Heart left ventricle (tissue), 13 donors: ENCODE results near the gene XCL1.
"Not testable (repeated sequence)": the region's sequence is repeated elsewhere in the genome, so short reads cannot be mapped to it uniquely, and the experiment has no call there.

Experiments used
- CTCF ChIP-seq, 12 donors: fragments of 200-600 bp; sonication (generic) in 4 of 12; IDR thresholded peaks; one replicate each; pipeline versions ENCODE4 v1.5.0 to v1.8.0; 2018 to 2022; ENCODE audit warnings: antibody characterized with exemption in 12 of 12, mild to moderate bottlenecking in 5 of 12
- POLR2A ChIP-seq, 2 donors: fragments of 450-650 bp; IDR thresholded peaks; one replicate each; pipeline ENCODE4 v1.6.1; 2017; ENCODE audit warnings: antibody characterized with exemption in 2 of 2, mild to moderate bottlenecking in 2 of 2, moderate library complexity in 2 of 2
- donor health status: ischemic (EF 13 %, LVEDD 7.1; RV severe dilation, severe dysfunction).
- donor health status: DM: no; HTN: yes; CAD: no.
- donor health status: DM: no; HTN: no; CAD: no.
- donor health status: ischemic (EF 25% LVEDD 6.9; RV normal size, moderate dysfunction).
- donor health status: ischemic (EF 25% LVEDD 5.7; RV mildly dilated, moderate dysfunction).
- donor health status: ischemic (EF 35%, LVEDD 5.7; RV mildly dilated, moderate dysfunction).
- donor health status: nonischemic (EF 11% LVEDD 7.7; RV severe dilation, severe dysfunction).
- donor health status: DM: yes; HTN: yes; CAD: no.
- donor health status: PGD.
- donor health status: ischemic (EF 29% LVEDD 5.4; RV normal size, mild dysfunction).
- donor health status: nonischemic (EF 23%, LVEDD 6.1; RV moderate dilation, normal function).

GRCh38 chr1:168542978-168543377 lies 33.4 kb upstream of the XCL1 start:
- not testable (repeated sequence) for TF ChIP-seq CTCF, POLR2A (IDR thresholded peaks at IDR 0.05)
